Spinal cord (tissue), 10 donors: Measurements from ENCODE around the gene BCL2. TPM values are rescaled to one million over a fixed set of nuclear protein-coding genes. Genes with fewer than 3 reads are reported as not detected.

Experiments
- DNase-seq, 6 donors: peaks; one replicate each; pipeline versions ENCODE4 v3.0.0 to v3.0.0-alpha.2; 2013 to 2015; ENCODE audit warnings: low spot score in 6 of 6, low read depth in 4 of 6
- H3K27ac ChIP-seq: one replicate; pipeline ENCODE4 v1.5.1; 2013; ENCODE audit warnings: low read depth, low read length, control low read depth
- H3K27me3 ChIP-seq: one replicate; pipeline ENCODE4 v1.6.1; 2013; ENCODE audit warnings: low read length; ENCODE audit not compliant: control insufficient read depth, insufficient read depth
- H3K36me3 ChIP-seq: one replicate; pipeline ENCODE4 v1.6.1; 2013; ENCODE audit warnings: low read length; ENCODE audit not compliant: control insufficient read depth, insufficient read depth
- H3K4me1 ChIP-seq: one replicate; pipeline ENCODE4 v1.6.1; 2013; ENCODE audit warnings: low read length; ENCODE audit not compliant: control insufficient read depth, insufficient read depth
- H3K4me3 ChIP-seq: one replicate; pipeline ENCODE4 v1.5.1; 2013; ENCODE audit warnings: low read depth, low read length, control low read depth
- H3K9me3 ChIP-seq: one replicate; pipeline ENCODE4 v1.6.1; 2013; ENCODE audit warnings: low read length; ENCODE audit not compliant: control insufficient read depth, insufficient read depth
- WGBS: methylation state at CpG from one replicate; pipeline ENCODE4 v1.1.5; 2013; ENCODE audit warnings: missing lambda C conversion rate; ENCODE audit not compliant: insufficient coverage; 5-methylcytosine and 5-hydroxymethylcytosine counted together
- polyA plus RNA-seq, 2 donors: library from polyadenylated mRNA; unstranded; fragments of 120-200 nt; gene quantifications; one replicate each; pipeline ENCODE4 v1.2.1, GENCODE V29; 2013; ENCODE audit not compliant: insufficient read length in 2 of 2
- total RNA-seq, 2 donors: library from RNA; depleted of rRNA in 1 of 2; stranded (reverse); fragments of 120-200 nt in 1 of 2; fragments of >200 nt in 1 of 2; gene quantifications; one replicate each; pipeline versions ENCODE4 v1.2.3 to v1.2.4, GENCODE V29; 2013 to 2014
- donor health status: healthy.

Gene BCL2
- total and polyA plus RNA-seq, 4 donors = 14.4 to 34.4 (median 23.7) TPM

- H3K4me3 ChIP-seq = no peak overlapping the region
These were observed 137.8 kb downstream of the BCL2 start for GRCh38 chr18:63181706-63182309.

GRCh38 chr18:63180971-63181376 lies 138.6 kb downstream of the BCL2 start:
- Histone ChIP-seq H3K4me3 (no peak overlapping the region), H3K27ac (peak overlapping the region; percentile 85), H3K4me1 (peaks cover 72% of the 10 kb centered on the region), H3K27me3 (no peaks in the 10 kb centered on the region), H3K36me3 (peaks cover 2% of the 10 kb centered on the region), H3K9me3 (no peaks in the 10 kb centered on the region)
- DNase-seq = no peak
- WGBS = 61% methylated on average over 4 of the region's 5 CpGs

More at GRCh38 chr18:63181706-63182309, 137.8 kb downstream of the BCL2 start:
- H3K36me3 ChIP-seq = peaks cover 2% of the 10 kb centered on the region
- H3K9me3 ChIP-seq = no peaks in the 10 kb centered on the region
- H3K27me3 ChIP-seq = no peaks in the 10 kb centered on the region
- 50% methylated on average over 3 of the region's 5 CpGs for WGBS
- no peak overlapping the region for H3K27ac ChIP-seq
- peaks cover 69% of the 10 kb centered on the region for H3K4me1 ChIP-seq
- DNase-seq = no peak

DNA sequence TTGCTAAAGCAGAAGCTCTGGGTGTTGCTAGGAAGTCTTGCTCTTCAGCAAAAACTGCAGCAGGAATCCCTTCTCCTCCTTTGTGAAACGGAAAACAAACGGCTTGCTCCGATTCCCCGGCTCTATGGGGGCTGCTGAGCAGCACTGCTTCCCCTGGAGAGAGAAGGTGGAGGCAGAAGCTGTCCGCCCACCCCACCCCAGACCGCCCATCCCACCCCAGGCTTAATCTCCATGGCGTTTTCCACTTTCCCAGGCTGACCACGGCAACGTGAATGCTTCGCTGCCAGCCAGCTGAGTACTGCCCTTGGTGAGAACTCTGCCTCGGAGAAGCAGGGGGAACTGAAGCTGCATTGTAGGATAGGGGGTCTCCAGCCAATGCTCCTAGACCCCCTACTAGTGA lies 139.2 kb downstream of the BCL2 start:
- Histone ChIP-seq H3K27ac (peak overlapping the region; percentile 85), H3K27me3 (no peaks in the 10 kb centered on the region), H3K4me1 (peaks cover 76% of the 10 kb centered on the region), H3K4me3 (no peak overlapping the region), H3K9me3 (no peaks in the 10 kb centered on the region), H3K36me3 (peaks cover 2% of the 10 kb centered on the region)
- WGBS = 0% methylated on average over 5 of the region's 11 CpGs
- peak in 3 of 6 donors; percentile 52 to 88 (median 65) for DNase-seq

- H3K4me3 ChIP-seq = no peak overlapping the region
- no peaks in the 10 kb centered on the region for H3K27me3 ChIP-seq
- peaks cover 76% of the 10 kb centered on the region for H3K4me1 ChIP-seq
- H3K9me3 ChIP-seq = no peaks in the 10 kb centered on the region
- H3K36me3 ChIP-seq = peaks cover 2% of the 10 kb centered on the region
- WGBS = 89% methylated on average over 3 of the region's 9 CpGs
- H3K27ac ChIP-seq = peak overlapping the region; percentile 85
- no peak for DNase-seq
These were observed 140.1 kb downstream of the BCL2 start for GRCh38 chr18:63179422-63179821.

DNA sequence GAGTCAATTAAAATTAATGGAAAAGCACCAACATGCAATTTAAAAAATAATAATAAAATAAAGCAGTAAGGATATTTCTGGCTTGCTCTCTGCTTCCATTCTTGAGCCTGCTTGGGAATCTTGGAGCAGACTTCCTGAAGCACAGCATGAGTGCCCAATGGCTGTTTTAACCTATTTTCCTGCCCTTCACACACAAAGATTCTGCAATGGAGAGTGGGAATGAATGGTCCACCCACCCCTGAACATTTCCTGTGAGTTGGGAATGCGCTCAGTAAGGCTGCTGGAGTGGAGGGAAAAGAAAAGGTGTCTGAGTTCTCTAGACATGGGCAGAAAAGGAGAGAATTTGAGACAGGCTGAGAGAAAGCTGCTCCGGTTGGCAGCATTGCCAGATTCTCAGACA lies 140.6 kb downstream of the BCL2 start:
- peak in 2 of 6 donors; percentile 67 to 72 for DNase-seq
- WGBS = 0% methylated on average over 1 of the region's 2 CpGs
- Histone ChIP-seq H3K4me1 (peaks cover 74% of the 10 kb centered on the region), H3K36me3 (peaks cover 2% of the 10 kb centered on the region), H3K4me3 (no peak overlapping the region), H3K27ac (peak overlapping the region; percentile 85), H3K27me3 (no peaks in the 10 kb centered on the region), H3K9me3 (no peaks in the 10 kb centered on the region)

- Histone ChIP-seq H3K4me3 (no peak overlapping the region), H3K27ac (peak overlapping the region; percentile 85), H3K27me3 (no peaks in the 10 kb centered on the region), H3K9me3 (no peaks in the 10 kb centered on the region), H3K36me3 (peaks cover under 1% of the 10 kb centered on the region), H3K4me1 (peaks cover 66% of the 10 kb centered on the region)
- DNase-seq = peak in 4 of 6 donors; percentile 55 to 88 (median 74)
- 35% methylated on average over 16 of the region's 25 CpGs for WGBS
These were observed 141.4 kb downstream of the BCL2 start for GRCh38 chr18:63177919-63178821.

DNA sequence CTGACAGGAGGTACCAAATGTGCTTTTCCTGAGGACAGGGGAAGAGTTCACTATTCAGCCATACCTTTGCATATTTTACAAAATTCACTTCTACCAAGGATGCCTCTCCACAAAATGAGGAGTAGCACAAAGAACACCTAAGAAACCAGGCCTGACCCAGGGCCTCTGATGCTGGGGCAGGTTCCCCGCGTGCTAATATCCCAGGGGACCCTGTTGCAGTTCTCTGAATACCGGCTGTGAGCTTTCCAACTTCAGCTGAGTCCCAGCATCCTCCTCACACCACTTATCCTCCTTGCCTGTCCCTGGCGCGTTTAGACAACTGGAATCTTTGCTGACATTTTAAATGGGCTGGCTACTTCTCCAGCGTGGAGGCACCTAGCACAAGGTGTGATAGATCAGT lies 142.3 kb downstream of the BCL2 start:
- no peak overlapping the region for H3K4me3 ChIP-seq
- 75% methylated on average over 4 of the region's 6 CpGs for WGBS
- DNase-seq = no peak
- H3K36me3 ChIP-seq = no peaks in the 10 kb centered on the region
- H3K4me1 ChIP-seq = peaks cover 57% of the 10 kb centered on the region
- H3K9me3 ChIP-seq = no peaks in the 10 kb centered on the region
- H3K27ac ChIP-seq = no peak overlapping the region
- H3K27me3 ChIP-seq = no peaks in the 10 kb centered on the region

DNA sequence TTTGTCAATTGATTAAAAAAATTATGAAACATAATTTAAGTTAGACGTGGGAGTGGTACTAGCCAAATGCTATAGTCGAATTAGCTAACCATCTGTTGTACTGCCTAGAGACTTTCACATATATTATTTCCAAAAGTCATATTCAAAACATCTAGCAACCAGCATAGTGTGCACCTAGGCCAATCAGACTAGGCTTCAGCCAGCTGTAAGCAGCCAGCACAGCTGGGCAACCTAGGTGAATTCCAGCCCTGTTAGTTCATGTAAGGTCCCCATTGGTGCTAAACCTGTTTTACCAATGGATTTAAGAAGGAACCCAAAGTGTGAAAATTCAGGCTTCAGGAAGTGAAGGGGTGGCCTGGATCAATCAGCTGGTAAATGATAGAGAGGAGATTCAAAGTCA lies 144.3 kb downstream of the BCL2 start:
- no peaks in the 10 kb centered on the region for H3K9me3 ChIP-seq
- no peak overlapping the region for H3K4me3 ChIP-seq
- no peak for DNase-seq
- no peak overlapping the region for H3K27ac ChIP-seq
- H3K27me3 ChIP-seq = no peaks in the 10 kb centered on the region
- no CpG with 5 or more reads among the region's 2 CpGs for WGBS
- peaks cover 38% of the 10 kb centered on the region for H3K4me1 ChIP-seq
- H3K36me3 ChIP-seq = no peaks in the 10 kb centered on the region

DNA sequence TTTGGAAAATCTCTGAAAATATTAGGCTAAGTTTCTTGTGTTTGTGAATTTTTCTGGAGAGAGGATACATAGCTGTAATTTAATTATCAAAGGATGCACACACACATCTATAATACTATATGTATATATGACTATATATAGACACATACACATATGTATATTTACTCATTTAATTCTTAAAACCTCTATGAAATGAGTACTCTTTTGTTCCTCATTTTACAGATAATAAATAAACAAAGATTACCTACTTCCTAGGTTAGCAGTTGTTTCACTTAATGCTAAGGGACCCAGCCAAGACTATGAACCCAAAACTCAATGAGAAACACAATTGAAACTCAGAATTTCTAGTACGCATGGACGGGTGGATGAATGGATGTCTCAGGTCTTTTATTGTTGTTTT lies 145.6 kb downstream of the BCL2 start:
- H3K27me3 ChIP-seq = no peaks in the 10 kb centered on the region
- WGBS = no CpG with 5 or more reads among the region's 2 CpGs
- peaks cover 28% of the 10 kb centered on the region for H3K4me1 ChIP-seq
- H3K36me3 ChIP-seq = no peaks in the 10 kb centered on the region
- DNase-seq = no peak
- H3K4me3 ChIP-seq = no peak overlapping the region
- no peaks in the 10 kb centered on the region for H3K9me3 ChIP-seq
- H3K27ac ChIP-seq = no peak overlapping the region
